ENCODE results near the gene SLX4IP. TPM values are rescaled to one million over a fixed set of nuclear protein-coding genes. Genes with fewer than 3 reads are reported as not detected.
"Not testable (repeated sequence)": the region's sequence is repeated elsewhere in the genome, so short reads cannot be mapped to it uniquely, and the experiment has no call there.

Gene SLX4IP
- total and polyA plus RNA-seq, 2 donors (not counting 1 experiment from before 2014, with no cell fraction given), result 2.0 to 8.1 TPM

DNA sequence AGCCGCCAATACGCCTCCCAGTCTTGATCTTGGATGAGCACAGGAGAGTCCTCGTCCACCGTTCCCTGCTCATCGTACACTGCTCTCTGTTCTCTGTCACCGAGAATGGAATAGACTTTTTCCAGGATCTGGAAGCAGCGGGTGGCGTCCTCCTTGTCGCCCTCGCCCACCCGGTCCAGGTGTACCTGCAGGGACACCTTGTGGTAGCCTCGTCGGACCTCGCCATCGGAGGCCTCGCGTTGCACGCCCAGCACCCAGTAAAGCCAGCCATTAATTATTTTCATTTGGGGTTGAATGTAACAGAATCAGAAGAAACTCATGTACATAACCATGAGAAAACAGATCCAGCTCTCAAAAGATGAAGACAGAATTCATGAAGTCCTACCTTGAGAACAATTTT is 178.8 kb downstream of the SLX4IP start:
- CTCF ChIA-PET, result no interaction called here

DNA sequence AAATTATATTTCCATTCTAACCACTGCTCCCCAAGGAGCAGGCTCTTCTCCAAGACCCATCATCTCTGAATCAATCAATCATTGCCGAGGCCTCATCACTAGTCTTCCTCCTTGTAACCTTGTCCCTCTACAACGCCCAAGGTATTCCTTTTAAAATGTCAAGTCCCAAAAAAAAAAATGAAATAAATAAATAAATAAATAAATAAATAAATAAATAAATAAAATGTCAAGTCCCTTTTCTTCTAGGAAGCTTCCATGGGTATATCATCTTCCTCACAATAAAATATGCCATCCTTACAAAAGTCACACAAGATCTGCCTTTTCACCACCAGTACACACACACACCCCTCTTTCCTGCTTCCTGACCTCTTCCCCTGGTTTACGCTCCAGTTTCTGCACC is 181.1 kb downstream of the SLX4IP start:
- Histone ChIP-seq H2AFZ (ENCODE audit: insufficient read depth, low read depth, low read length, poor library complexity, severe bottlenecking) (no peak overlapping the region), H3K9ac (ENCODE audit: low read length) (no peak overlapping the region), H3K79me2 (ENCODE audit: control insufficient read depth, insufficient read depth, low read length) (no peaks in the 10 kb centered on the region), H3K9me3 (ENCODE audit: control extremely low read depth in 1 of 3, control insufficient read depth in 2 of 3, insufficient read depth in 1 of 3, low read length in 2 of 3) (no peaks in the 10 kb centered on the region), H3K27me3 (replicated peaks in 1 of 4; ENCODE audit: control extremely low read depth in 1 of 4, control insufficient read depth in 3 of 4, insufficient read depth in 4 of 4, low read length in 3 of 4) (no peaks in the 10 kb centered on the region), H3K4me1 (ENCODE audit: control insufficient read depth in 2 of 2, insufficient read depth in 2 of 2, low read length in 2 of 2) (no peaks in the 10 kb centered on the region), H4K20me1 (ENCODE audit: control insufficient read depth, insufficient read depth, low read length, poor library complexity, severe bottlenecking) (no peaks in the 10 kb centered on the region), H3K27ac (ENCODE audit: low read length in 2 of 2) (no peak overlapping the region), H3K4me3 (ENCODE audit: control extremely low read depth in 1 of 5, extremely low read depth in 1 of 5, insufficient read depth in 1 of 5, low read depth in 2 of 5, low read length in 4 of 5) (no peak overlapping the region), H3K36me3 (replicated peaks in 1 of 2; ENCODE audit: control extremely low read depth in 1 of 2, control insufficient read depth in 1 of 2, extremely low read depth in 1 of 2, insufficient read depth in 2 of 2, low read length in 1 of 2) (no peaks in the 10 kb centered on the region), H3K4me2 (replicated peaks; ENCODE audit: low read depth, low read length, poor library complexity, severe bottlenecking) (no peak overlapping the region)
- CTCF ChIA-PET, result no interaction called here
- intact Hi-C loops (cut with micrococcal nuclease), result no loop called here
- Mint-ChIP-seq H3K4me3 (no peak overlapping the region), H3K27me3 (no peaks in the 10 kb centered on the region), H3K9me3 (ENCODE audit: insufficient read depth) (no peaks in the 10 kb centered on the region), H3K27ac (no peak overlapping the region), H3K4me1 (no peaks in the 10 kb centered on the region)
- TF ChIP-seq EZH2 (IDR thresholded peaks at IDR 0.05; ENCODE audit: borderline replicate concordance, insufficient read depth, low read depth, low read length, poor library complexity, severe bottlenecking), result no peak
- TF ChIP-seq, protein P1, sequence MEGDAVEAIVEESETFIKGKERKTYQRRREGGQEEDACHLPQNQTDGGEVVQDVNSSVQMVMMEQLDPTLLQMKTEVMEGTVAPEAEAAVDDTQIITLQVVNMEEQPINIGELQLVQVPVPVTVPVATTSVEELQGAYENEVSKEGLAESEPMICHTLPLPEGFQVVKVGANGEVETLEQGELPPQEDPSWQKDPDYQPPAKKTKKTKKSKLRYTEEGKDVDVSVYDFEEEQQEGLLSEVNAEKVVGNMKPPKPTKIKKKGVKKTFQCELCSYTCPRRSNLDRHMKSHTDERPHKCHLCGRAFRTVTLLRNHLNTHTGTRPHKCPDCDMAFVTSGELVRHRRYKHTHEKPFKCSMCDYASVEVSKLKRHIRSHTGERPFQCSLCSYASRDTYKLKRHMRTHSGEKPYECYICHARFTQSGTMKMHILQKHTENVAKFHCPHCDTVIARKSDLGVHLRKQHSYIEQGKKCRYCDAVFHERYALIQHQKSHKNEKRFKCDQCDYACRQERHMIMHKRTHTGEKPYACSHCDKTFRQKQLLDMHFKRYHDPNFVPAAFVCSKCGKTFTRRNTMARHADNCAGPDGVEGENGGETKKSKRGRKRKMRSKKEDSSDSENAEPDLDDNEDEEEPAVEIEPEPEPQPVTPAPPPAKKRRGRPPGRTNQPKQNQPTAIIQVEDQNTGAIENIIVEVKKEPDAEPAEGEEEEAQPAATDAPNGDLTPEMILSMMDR (IDR thresholded peaks at IDR 0.05), result no peak
- WGBS (ENCODE audit: insufficient coverage), result 100% methylated on average over 1 of the region's 3 CpGs
- ATAC-seq (ENCODE audit: low read depth) (no peak), DNase-seq (no peak)
- POLR2A ChIA-PET, result no interaction called here

More for the DNA sequence above, 178.8 kb downstream of the SLX4IP start:
- POLR2A ChIA-PET, result no interaction called here
- Histone ChIP-seq H3K79me2 (ENCODE audit: control insufficient read depth, insufficient read depth, low read length) (no peaks in the 10 kb centered on the region), H2AFZ (ENCODE audit: insufficient read depth, low read depth, low read length, poor library complexity, severe bottlenecking) (no peak overlapping the region), H3K4me1 (ENCODE audit: control insufficient read depth in 2 of 2, insufficient read depth in 2 of 2, low read length in 2 of 2) (no peaks in the 10 kb centered on the region), H3K9ac (ENCODE audit: low read length) (no peak overlapping the region), H3K27me3 (replicated peaks in 1 of 4; ENCODE audit: control extremely low read depth in 1 of 4, control insufficient read depth in 3 of 4, insufficient read depth in 4 of 4, low read length in 3 of 4) (no peaks in the 10 kb centered on the region), H3K4me3 (ENCODE audit: control extremely low read depth in 1 of 5, extremely low read depth in 1 of 5, insufficient read depth in 1 of 5, low read depth in 2 of 5, low read length in 4 of 5) (no peak overlapping the region), H3K27ac (ENCODE audit: low read length in 2 of 2) (no peak overlapping the region), H4K20me1 (ENCODE audit: control insufficient read depth, insufficient read depth, low read length, poor library complexity, severe bottlenecking) (no peaks in the 10 kb centered on the region), H3K4me2 (replicated peaks; ENCODE audit: low read depth, low read length, poor library complexity, severe bottlenecking) (no peak overlapping the region), H3K9me3 (ENCODE audit: control extremely low read depth in 1 of 3, control insufficient read depth in 2 of 3, insufficient read depth in 1 of 3, low read length in 2 of 3) (no peaks in the 10 kb centered on the region), H3K36me3 (replicated peaks in 1 of 2; ENCODE audit: control extremely low read depth in 1 of 2, control insufficient read depth in 1 of 2, extremely low read depth in 1 of 2, insufficient read depth in 2 of 2, low read length in 1 of 2) (peaks cover 0 to 4% of the 10 kb centered on the region in 2 experiments)
- Mint-ChIP-seq H3K9me3 (ENCODE audit: insufficient read depth) (no peaks in the 10 kb centered on the region), H3K27me3 (no peaks in the 10 kb centered on the region), H3K4me1 (no peaks in the 10 kb centered on the region), H3K4me3 (no peak overlapping the region), H3K27ac (no peak overlapping the region)
- no peak for DNase-seq
- ATAC-seq (ENCODE audit: low read depth), result no peak
- TF ChIP-seq EZH2 (IDR thresholded peaks at IDR 0.05; ENCODE audit: borderline replicate concordance, insufficient read depth, low read depth, low read length, poor library complexity, severe bottlenecking), result no peak
- TF ChIP-seq, protein P1 (IDR thresholded peaks at IDR 0.05), result no peak
- WGBS (ENCODE audit: insufficient coverage), result over 99% methylated on average over 12 of the region's 18 CpGs
- intact Hi-C loops (cut with micrococcal nuclease), result no loop called here

DNA sequence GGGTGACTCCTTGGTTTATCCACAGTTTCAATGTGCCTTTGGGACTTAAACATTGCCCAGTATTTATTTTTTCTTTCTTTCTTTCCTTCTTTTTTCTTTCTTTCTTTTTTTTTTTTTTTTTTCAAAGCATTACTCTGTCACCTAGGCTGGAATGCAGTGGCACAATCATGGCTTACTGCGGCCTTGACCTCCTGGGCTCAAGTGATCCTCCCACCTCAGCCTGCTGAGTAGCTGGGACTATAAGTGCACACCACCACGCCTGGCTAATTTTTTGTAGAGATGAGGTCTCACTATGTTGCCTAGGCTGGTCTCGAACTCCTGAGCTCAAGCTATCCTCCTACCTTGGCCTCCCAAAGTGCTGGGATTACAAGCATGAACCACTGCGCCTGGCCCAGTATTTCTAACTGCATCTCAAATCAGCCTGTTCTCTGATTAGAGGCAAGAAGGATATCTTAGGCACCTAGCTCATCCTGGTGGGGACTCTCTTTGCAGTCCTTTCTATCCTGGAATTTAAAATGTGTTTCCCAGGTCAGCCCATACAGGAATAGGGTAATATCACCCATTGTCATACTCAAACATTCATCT is 182.5 kb downstream of the SLX4IP start:
- H3K9me3 Mint-ChIP-seq (ENCODE audit: insufficient read depth); DNase-seq; POLR2A ChIA-PET; H3K36me3 ChIP-seq (replicated peaks in 1 of 2; ENCODE audit: control extremely low read depth in 1 of 2, control insufficient read depth in 1 of 2, extremely low read depth in 1 of 2, insufficient read depth in 2 of 2, low read length in 1 of 2); H3K4me1 Mint-ChIP-seq; H3K9ac ChIP-seq (ENCODE audit: low read length); H3K27me3 Mint-ChIP-seq; H3K4me1 ChIP-seq (ENCODE audit: control insufficient read depth in 2 of 2, insufficient read depth in 2 of 2, low read length in 2 of 2); H3K9me3 ChIP-seq (ENCODE audit: control extremely low read depth in 1 of 3, control insufficient read depth in 2 of 3, insufficient read depth in 1 of 3, low read length in 2 of 3); H3K27ac Mint-ChIP-seq; H3K27me3 ChIP-seq (replicated peaks in 1 of 4; ENCODE audit: control extremely low read depth in 1 of 4, control insufficient read depth in 3 of 4, insufficient read depth in 4 of 4, low read length in 3 of 4); CTCF ChIA-PET; intact Hi-C loops (cut with micrococcal nuclease); H3K4me3 Mint-ChIP-seq; H3K4me2 ChIP-seq (replicated peaks; ENCODE audit: low read depth, low read length, poor library complexity, severe bottlenecking); H2AFZ ChIP-seq (ENCODE audit: insufficient read depth, low read depth, low read length, poor library complexity, severe bottlenecking); H4K20me1 ChIP-seq (ENCODE audit: control insufficient read depth, insufficient read depth, low read length, poor library complexity, severe bottlenecking); H3K4me3 ChIP-seq (ENCODE audit: control extremely low read depth in 1 of 5, extremely low read depth in 1 of 5, insufficient read depth in 1 of 5, low read depth in 2 of 5, low read length in 4 of 5); H3K27ac ChIP-seq (ENCODE audit: low read length in 2 of 2); H3K79me2 ChIP-seq (ENCODE audit: control insufficient read depth, insufficient read depth, low read length); ATAC-seq (ENCODE audit: low read depth): not testable (repeated sequence)
- WGBS (ENCODE audit: insufficient coverage), result 94% methylated on average over 2 of the region's 4 CpGs

Data from B cell (primary cell).